COLO829 (cell line): Measurements from ENCODE around the gene OR14A16.

Source experiments
- DNase-seq: peaks from one replicate; pipeline ENCODE4 v3.0.0; 2012; ENCODE audit warnings: low spot score

OR14A16 gene, protein sequence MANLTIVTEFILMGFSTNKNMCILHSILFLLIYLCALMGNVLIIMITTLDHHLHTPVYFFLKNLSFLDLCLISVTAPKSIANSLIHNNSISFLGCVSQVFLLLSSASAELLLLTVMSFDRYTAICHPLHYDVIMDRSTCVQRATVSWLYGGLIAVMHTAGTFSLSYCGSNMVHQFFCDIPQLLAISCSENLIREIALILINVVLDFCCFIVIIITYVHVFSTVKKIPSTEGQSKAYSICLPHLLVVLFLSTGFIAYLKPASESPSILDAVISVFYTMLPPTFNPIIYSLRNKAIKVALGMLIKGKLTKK

DNA sequence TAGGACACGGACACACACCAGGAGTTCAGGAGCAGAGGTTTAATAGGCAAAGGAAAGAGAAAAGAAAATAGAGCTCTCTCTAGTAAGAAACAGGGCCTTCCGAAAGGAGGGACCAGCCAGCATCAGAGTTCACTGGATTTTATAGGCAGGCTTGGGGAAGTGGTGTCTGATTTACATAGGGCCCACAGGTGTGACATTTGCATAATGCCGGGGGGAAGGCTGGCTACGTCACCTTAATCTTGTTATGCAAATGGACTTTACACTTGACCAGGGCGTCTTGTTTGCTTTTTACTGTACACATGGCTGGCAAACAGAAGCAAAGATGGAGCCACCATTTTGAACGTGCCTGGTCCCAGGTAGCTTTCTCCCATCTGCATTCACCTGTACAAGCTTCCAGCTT lies at the start of gene OR14A16:
OR14A16 (minus strand) TSS at position 97 of the 400 bp plus-strand sequence. CDS start 8,390 bp downstream, outside the sequence.
- no peak for DNase-seq

DNA sequence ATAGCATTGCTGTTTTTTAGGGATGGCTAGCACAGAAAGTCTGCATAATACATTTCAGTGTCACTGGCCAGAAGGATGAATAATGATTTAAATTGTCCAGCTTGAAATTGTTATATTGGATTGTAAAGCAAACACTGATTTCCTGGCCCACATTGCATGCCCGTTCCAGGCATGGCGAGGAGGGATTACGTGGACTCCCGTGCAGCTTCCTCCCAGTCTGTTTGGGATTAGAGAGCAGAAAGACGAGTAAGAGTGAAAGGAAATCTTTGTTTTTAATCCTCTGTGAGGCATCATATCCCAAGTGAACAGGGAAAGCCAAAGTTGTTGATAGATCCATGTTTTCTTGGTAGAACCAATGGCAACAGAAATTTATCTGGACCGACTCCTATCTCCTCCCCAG lies 41.5 kb upstream of the OR14A16 start:
- DNase-seq: no peak

DNA sequence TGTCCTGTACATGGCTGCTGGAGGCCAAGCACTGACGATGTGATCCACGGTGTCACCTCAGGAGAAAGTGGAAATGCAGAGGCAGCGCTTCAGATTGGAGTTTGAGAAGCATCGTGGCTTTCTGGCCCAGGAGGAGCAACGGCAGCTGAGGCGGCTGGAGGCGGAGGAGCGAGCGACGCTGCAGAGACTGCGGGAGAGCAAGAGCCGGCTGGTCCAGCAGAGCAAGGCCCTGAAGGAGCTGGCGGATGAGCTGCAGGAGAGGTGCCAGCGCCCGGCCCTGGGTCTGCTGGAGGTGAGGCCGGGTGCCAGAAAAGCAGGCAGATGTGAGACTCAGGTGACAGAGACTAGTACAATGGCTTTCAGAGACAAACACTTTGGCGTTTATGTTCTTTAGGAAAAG lies 40.7 kb upstream of the OR14A16 start:
- DNase-seq: no peak

DNA sequence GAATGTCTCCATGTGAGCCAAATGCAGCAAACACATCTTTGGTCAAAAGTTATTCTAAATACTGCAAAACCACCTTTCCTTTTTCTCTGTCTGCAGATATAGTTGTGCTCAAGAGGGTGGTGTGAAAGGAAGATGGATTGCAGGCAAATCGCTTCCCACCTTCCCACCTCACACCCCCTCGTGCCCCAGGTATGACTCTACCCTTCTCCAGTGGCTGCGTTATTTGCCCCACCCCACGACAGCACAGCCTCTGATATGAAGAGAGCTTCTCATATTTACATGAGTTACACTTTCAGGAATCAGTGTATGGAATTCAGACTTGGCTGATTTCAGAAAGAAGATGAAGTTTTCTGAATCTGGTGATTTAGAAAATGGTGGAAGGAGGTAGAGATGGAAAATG lies 38.8 kb upstream of the OR14A16 start:
- no peak for DNase-seq

DNA sequence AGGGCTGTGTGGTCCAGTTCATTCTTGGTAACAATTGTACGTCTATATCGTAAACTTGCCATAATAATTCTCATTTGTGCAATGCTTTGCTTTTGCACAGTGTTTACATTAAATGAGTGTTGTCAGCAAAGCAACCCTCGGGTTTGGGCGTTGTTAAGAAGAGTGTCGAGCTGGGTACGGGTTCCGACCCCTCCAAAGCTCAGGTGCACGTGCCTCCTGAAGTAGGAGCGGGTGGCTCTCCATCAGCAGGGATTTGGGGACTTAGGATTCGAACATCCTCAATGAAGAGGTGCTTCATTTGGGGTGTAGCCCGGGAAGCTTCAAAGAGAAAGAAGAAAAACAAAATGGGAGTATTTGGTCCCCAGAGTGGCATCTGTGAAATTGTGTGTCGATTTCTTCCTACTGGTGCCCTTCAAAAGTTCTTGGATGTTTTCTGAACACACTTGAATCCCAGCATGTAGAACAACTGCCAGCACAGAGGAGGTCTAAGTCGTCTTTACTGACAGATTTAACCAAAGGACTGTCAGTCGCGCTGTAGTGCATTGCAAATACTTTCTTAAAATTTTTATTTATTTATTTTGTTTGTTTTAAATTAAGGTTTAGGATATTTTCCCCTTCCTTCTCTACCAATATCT lies 34.2 kb upstream of the OR14A16 start:
- no peak for DNase-seq

DNA sequence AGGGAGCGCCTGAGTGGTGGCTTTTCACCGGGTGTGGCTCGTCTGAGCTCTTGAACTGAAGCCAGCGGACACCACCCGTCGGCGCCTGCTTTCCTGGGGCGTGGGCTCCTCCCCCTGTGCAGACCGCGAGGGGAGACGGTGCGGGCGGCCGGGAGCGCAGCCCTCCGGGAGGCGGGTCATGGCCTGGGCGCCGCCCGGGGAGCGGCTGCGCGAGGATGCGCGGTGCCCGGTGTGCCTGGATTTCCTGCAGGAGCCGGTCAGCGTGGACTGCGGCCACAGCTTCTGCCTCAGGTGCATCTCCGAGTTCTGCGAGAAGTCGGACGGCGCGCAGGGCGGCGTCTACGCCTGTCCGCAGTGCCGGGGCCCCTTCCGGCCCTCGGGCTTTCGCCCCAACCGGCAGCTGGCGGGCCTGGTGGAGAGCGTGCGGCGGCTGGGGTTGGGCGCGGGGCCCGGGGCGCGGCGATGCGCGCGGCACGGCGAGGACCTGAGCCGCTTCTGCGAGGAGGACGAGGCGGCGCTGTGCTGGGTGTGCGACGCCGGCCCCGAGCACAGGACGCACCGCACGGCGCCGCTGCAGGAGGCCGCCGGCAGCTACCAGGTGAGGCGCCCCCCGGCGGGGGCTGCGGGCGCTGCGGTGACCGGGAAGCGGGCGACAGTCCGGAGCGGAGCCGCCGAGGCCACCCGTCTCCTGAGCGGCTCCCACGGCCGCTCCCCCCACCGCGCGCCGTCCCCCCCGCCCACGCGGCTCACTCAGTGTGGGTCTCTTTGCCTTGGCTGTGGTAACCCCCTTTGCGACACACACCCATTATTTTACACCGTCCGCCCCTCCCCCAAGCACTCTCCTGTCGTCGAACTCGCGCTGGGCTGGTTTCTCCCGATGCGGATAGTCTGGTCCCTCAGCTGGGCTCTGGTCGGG lies 33.4 kb upstream of the OR14A16 start, which contains the start of gene TRIM58:
TRIM58 (plus strand) TSS at position 119 of the 916 bp plus-strand sequence; CDS start at position 179, 60 bp downstream.
- DNase-seq: peak; percentile 53

DNA sequence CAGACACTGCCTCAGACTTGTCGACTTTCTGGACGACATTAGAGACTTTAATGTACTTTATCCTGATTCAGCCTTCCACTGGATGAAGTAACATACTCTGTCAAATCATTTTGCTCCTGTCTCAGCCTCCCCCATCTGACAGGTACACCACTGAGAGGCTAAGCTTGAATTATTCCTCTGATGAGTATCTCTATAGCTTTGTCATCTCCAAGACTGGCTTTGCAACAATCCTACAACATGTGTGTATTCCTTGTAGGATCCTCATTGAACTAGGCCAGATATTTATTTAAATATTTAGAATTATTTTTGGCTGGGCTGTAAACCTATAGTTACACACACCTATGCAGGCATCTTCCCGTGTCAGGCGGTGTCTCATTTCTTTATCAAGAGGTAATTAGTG lies 32.0 kb upstream of the OR14A16 start:
- DNase-seq: no peak

DNA sequence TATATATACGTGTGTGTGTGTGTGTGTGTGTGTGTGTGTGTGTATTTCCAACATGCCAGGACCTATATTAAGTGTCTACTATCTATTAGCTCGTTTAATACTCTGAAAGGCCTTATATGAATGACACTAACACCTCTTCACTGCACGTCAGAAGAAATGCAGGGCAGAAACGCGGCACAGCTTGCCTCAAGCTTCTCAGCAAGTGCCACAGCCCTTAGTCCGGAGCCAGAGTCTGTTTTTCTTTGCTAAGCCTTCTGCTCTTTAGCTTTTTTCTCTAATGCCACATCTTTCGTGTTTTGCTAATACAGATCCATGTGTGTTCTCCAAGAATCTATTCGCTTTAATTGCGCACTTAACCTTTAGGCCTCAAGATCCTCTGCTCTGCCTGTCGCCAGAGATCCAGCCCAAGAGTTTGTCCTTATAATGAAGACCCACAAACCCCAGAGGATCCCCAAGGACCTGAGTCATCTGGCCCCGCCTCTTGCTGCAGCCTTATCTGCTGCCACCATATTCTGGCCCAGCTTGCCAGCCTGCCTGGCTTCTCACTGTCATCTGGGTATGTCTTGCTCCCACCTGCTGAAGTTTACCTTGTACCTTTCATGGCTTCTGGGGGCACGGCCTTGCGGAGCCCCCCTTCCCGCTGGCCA lies 31.1 kb upstream of the OR14A16 start:
- DNase-seq: no peak

DNA sequence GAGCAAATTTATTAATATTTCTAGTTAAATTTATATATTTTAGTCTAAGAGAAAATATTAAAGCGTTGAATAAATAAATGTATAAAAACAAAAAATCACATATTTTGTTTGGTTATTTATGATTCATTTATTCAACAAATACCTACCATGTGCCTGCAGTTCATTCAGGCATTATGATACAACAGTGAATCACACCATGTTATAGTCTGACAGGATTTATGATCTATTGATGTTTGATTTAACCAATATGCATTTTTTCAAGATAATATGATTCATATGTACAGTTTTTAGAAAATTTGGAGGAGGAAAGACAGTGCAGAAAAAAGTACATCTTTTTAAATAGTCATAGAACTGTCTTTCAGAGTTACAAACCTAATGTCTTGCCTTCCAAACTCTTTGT lies 25.7 kb upstream of the OR14A16 start:
- DNase-seq: no peak

DNA sequence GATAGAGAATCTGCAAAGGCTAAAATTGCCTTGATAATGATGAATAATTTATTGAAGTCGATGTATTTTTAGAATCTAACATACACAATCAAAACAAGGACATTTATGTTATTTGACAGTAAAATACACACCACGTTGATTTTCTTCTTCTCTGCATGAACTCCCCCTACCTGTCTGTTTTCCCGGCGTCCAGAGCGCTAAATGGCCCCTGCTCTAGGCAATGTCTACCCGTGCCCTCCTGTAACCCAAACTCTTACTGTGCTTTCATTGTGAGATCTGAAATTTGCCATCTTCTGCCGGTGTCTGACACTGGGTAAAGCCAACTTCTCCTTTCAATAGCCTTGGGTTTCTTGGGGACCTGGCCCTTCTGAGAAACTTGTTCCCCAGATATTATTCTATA lies 24.4 kb upstream of the OR14A16 start:
- no peak for DNase-seq

DNA sequence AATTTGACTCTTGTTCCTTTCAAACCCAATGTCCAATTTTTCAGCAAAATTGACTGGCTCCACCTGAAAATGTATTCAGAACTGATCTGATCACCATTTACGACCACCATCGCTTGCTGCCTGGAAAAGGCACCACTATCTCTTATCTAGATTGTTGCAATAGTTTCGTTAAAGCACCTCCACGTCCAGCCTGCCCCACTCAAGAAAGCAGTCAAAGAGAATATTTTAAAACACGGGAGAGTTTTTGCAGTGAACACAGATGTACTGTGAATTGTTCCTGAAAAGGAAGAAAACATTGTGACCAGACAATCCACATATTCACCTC lies 21.7 kb upstream of the OR14A16 start:
- DNase-seq: no peak

DNA sequence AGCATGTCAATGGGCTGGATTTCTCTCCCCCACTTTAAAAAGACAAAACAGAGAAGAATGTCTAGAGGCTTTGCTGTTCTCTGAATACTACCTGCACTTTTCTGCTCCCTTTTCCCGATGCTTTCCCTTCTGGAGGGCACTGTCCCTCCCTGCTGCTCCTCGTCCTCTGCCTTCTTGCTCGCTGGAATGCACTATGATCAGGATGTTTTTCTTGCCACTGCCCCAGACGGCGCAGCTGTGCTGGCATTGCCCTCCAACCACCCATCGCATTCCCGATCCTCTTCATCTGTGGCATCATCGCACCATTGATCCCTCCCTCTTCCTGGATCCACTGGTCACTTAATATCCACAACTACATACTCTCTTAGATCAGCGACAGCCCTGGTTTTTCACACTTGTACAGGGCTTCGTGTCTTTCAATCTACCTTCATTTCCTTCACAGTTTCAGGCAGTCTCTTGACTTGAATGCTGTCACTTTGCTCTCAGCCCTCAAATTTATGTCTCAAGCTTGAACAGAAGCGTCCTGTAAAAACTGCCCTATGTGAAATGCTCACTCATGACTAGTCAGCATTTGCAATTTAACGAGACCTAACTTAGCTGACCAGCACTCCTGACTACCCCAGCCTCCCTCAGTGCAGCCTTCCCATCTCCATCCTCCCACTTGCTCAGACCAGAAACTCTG lies 21.2 kb upstream of the OR14A16 start:
- no peak for DNase-seq

DNA sequence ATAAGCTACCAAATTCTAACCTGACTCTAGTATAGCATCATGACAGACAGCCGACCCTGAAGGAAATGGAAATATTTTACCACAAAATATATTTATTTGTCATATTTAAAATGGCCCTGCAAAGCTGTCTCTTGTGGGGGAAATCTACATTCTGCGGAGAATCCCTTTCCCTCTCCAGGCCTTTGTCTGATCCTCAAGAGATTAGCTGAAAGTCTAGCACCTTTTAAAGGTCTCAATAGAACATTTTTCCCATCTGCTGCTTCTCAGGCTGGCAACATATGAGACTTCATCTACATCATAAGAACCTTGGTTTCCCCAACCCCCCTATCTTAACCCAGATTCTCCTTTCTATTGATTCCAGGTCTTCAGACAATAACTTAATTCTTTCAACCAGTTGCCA lies 19.5 kb upstream of the OR14A16 start:
- no peak for DNase-seq

DNA sequence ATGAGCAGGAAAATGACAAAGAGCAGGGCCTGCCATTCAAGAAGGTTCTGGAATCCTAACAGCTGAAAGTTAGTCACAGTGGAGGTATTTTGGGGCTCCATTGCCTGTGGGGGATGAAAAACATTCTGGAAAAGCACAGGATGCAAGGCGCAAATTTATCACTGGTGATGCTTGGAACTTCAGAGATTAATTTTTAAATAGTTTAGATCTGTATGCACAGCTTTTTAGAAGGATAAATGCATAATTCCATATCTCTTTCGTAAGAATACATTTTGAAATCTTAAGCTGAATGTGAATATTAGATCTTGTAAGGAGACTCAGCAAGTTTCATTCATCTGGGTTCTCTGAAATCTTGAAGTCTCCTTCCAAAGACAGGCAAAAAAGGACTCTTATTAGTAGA lies 17.9 kb upstream of the OR14A16 start, which contains the start of gene OR11L1:
OR11L1 (minus strand) TSS at position 101 of the 400 bp plus-strand sequence; CDS start at position 101, 0 bp downstream.
- DNase-seq: no peak

DNA sequence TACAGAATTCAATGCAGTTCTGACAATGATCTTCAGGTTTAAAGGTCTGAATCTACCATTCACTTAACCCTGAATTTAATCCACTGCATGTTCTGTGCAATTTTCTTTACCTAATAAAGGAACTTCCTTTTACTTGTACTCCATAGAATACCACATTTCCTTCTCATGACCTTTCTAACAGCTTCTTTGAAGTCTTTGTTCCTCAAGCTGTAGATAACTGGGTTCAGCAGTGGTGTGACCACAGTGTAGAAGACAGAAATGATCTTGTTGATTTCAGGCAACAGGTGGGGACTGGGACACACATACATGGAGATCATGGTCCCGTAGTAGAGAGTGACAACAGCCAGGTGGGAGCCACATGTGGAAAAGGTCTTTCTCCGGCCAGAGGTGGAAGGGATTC lies 16.9 kb upstream of the OR14A16 start:
- DNase-seq: no peak

DNA sequence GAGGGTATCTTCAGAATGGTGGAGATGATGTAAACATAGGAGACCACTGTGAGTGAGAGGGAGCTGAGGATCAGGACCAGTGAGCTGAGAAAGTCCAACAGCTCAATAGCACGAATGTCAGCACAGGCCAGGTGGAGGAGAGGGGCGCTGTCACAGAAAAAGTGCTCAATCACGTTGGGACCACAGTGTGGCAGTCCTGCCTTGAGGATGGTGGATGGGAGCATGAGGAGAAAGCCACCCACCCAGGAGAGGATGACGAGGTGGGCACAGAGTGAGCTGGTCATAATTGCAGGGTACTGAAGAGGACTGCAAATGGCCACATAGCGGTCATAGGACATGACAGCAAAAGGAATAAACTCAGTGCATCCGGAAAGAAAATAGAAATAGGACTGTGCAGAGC lies 9.7 kb upstream of the OR14A16 start:
- DNase-seq: no peak

DNA sequence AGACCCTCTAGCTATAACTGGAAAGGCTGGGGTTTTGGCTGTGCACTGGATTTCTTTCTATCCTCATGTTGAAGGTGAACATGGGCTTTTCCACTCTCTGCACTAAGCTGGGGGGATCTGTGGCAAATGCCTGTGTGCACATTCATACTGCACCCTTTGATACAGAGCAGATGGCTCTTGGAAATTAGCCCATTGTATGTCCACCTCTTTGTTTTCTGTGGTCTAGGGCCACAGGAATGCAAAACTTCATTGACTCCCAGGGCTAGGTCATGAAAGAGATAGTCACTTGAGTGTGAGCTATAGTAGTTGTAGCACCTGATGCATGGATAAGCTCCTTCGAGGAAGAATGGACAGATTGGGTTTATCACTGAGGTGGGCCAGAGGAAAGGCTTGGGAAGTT lies 5.7 kb upstream of the OR14A16 start:
- DNase-seq: no peak

DNA sequence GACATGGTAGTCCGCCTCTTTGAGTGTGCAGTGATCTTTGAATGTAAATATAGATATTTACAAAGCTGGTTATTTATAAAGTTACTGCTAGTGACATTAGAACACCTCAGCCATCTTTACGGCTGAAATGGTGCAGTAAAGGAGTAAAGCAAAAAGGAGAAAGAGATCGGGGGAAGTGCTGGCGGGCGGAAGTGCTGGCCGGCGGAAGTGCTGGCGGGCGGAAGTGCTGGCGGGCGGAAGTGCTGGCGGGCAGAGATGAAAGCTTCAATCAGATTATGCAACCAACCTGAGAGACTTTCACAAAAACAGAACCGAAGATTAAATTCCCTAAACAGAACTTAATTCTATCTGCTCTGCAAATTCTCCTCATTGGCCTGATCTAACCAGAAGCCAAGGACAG lies 1.4 kb upstream of the OR14A16 start:
- DNase-seq: no peak

DNA sequence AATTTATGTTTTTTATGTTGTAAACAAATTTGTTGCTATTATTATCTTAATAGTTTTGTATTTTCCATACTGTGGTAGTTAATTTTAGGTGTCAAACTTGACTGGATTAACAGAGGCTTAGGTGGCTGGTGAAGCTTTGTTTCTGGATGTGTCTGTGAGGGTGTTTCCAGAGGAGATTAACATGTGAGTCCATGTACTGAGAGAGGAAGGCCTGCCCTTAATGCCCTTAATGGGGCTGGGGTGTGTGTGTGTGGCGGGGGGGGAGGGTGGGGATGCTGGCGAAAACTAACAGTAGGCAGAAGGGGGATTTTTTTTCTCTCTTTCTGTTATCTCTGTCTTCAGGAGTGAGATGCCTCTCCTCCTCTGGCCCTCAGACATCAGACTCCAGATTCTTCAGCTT lies 1.9 kb downstream of the OR14A16 start:
- DNase-seq: no peak

DNA sequence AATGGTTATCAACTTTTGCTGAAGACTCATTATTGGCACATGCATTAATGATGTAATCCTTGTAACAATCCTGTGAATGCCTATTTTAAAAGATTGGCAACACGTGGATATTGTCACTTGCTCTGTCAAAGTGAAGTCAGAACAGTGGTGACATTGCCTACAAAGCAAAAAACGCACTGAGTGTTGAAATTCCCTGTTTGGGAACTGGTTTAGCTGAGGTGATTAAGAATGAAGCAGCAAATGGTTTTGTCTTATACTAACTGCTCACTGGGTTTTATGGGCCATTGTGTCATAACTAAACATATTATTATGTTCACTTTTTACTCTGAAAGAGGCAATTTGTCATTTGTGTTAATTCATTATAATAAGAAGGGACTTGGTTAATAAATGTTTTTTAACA lies 11.3 kb downstream of the OR14A16 start:
- DNase-seq: no peak

DNA sequence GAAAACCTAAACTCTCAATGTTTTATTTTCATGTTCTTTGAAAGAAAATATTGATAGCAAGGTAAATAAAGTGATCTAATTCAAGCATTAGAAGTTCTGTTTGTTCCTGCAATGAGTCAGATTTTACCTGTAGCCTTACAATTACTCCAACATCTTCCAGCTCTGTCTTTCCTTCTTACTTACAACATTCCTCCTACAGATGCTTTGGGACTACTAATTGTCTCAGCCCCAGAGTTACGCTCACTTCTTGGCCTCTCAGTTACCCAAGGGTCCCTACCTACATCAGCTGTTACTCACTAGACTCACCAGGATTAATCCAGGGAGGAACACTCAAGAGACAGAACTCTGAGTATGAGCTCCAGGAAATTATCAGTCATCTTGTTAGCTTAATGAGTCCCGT lies 26.4 kb downstream of the OR14A16 start:
- DNase-seq: no peak

DNA sequence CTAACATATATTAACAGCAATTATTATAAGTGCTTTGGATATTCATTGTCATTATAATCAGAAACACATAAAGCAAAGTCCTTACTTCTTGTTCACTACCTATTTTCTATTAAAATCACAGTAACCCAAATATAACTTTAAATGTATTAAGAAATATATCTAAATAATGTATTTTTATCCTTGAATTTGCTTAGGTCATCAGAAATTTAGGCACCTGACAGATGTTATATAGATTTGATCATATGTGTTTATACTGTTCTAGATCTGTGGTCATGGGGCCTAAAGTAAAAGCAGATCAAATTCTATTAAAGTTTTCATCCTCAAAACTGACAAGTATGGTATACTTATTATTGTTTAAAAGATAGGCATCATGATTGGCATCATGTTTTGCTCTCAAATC lies 54.3 kb downstream of the OR14A16 start:
- no peak for DNase-seq
